ENCODE results near the gene FHAD1.
A peak's percentile ranks its signal among the peaks of the same experiment; 100 is the strongest.

Gene FHAD1

DNA sequence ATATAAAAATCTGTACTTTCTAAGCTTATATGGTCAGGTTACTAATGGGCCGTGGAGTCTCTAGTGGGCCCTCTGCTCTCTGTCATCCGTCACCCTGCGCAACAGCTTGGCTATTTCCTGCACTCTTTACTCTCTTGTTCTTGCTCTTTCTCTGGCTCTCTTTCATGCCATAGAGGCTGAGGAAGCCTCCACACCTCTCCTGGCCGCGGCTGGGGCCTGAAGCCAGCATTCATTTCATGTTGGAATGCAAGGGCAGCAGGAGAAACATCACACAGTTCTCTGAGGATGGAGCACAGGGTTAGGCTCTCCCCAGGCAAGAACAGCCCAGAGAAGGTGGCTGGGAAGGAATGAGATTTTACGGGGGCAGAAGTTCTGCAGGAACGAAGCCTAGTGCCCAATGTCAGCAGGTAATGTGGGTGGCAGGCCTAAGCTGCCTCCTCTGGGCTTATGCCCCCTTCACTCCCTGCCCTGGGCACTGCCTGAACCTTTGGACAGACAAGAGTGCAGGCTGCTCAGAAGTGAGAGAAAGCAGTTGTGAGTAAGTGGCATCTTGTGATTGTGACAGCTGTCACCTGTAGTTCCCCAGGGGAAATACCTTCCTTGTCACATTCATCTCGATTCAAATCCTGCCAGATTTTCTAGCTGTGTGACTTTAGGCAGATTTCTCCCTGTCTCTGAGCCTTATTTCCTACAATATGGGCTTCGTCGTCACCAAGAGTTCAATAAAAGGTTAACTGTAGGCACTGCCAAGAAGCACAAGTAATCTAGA is 3.6 kb upstream of the FHAD1 start:
- DNase-seq, result no peak
- in situ Hi-C loops (cut with MboI; ENCODE audit: low pct_unique_long_range_greater_than_20kb, low sequenced_read_pairs), result no loop called here

DNA sequence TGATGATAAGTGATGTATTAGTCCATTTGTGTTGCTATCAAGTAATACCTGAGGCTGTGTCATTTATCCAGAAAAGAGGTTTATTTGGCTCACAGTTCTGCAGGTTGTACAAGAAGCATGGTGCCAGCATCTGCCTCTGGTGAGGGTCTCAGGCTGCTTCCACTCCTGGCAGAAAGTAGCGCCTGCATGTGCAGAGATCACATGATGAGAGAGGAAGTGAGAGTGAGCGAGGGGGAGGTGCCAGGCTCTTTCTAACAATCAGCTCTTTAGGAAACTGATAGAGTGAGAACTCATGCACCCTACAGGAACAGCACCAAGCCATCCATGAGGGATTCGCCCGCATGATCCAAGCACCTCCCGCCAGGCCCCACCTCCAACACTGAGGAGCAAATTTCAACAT is 2.2 kb upstream of the FHAD1 start:
- peak; percentile 33 for DNase-seq
- in situ Hi-C loops (cut with MboI; ENCODE audit: low pct_unique_long_range_greater_than_20kb, low sequenced_read_pairs), result no loop called here

DNA sequence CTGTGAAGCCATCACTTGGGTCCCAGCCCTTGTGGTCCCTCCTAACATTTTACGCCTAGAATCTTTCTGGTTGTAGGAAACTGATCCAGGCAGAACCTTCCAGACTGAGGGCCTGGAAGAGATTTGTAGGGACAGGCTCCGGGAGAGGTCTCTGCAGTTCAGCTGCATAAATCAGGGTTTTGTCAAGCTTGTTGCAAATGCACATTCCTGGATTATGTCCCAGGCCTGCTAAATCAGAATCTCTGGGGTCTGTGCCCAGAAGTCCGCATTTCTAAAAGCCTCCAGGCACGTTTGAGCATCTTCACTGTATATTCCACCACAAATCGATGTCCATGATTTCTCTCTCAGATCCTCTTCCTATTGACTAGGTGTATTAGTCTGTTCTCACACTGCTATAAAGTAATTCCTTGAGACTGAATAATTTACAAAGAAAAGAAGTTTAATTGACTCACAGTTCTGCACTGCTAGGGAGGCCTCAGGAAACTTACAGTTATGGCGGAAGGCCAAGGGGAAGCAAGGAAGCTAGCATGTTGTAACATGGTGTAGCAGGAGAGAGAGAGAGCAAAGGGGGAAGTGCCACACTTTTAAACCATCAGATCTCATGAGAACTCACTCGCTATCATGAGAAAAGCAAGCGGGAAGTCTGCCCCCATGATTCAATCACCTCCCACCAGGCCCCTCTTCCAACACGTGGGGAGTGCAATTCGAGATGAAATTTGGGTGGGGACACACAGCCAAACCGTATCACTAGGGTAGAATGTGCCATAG is 1.2 kb upstream of the FHAD1 start:
- DNase-seq, result peak; percentile 84
- in situ Hi-C loops (cut with MboI; ENCODE audit: low pct_unique_long_range_greater_than_20kb, low sequenced_read_pairs), result no loop called here

DNA sequence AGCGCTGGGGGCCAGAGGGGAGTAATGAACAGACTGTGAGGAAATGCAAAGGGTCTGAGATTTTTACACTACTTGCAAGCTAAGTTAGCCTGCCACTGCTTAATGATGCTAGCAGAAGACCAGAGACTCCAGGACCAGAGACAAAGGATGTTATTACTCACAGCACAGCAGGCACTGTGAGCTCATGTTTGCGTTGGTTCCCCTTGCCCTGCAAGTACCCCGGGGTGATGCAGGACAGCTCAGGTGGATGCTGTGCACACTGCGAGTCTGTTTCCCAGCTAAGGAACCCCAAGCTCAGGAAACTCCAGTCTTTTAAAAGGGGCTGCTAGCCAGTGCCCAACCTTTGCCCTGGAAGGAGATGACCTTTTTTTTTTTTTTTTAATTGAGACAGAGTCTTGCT is 1.2 kb downstream of the FHAD1 start:
- in situ Hi-C loops (cut with MboI; ENCODE audit: low pct_unique_long_range_greater_than_20kb, low sequenced_read_pairs), result no loop called here
- DNase-seq, result no peak

DNA sequence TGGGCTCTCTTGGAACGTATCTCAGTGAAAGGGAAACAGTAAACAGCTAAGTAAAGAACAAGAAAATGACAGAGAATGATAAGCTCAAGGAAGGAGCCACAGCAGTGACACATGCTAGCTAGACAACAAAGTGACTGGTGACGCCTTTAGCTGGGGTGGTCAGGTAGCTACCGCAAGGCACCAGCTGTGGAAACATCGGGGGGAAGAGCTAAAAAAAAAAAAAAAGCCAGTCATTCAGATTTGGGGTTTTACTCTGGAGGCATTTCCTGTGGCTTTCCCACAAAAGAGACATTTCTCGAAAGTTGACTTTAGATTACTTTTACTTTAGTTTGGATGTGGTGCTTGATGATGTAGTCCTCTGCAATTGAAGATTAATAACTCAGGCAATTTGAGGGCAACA is 2.1 kb downstream of the FHAD1 start:
- in situ Hi-C loops (cut with MboI; ENCODE audit: low pct_unique_long_range_greater_than_20kb, low sequenced_read_pairs), result no loop called here
- peak; percentile 81 for DNase-seq

DNA sequence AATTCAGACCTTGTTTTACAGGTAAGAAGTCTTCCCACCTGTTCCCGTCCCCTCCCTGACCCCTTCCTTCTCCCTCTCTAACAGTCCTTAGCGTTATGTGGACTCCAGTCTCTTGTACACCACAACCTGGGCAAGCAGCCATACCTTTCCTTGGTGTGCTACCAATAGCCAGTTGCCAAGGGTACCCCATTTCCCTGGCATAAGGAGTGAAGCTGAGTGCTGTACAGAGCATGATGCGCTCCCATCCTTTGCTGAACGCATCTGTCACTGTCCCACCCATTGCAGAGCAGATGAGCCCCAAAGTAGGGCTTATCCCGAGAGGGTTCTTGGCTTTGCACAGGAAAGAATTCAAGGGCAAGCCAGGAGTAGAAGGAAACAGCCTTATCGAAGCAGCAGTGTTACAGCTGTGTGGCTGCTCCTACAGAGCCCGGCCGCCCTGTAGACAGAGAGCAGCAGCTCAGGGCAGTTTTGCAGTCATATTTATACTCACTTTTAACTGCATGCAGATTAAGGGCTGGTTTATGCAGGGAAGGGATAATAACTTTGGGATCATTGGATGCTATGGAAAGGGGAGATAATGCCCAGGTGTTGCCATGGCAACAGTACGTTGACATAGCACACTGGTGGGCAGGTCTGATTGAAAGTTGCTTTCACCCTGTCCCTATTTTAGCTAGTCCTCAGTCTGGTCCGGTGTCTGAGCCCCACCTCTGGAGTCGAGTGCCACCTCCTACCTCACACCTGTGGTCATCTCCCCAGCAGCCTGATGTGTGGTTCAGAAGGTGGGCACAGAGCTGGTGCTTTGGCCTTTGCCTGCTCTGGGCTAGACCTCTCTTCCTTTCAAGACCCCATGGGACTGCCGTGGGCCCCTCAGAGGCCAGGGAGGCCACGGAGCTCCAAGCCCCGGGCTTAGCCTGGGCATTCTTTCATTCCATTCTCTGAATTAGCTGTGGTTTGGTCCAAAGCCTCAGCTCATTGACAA is 5.1 kb downstream of the FHAD1 start:
- DNase-seq, result no peak
- in situ Hi-C loops (cut with MboI; ENCODE audit: low pct_unique_long_range_greater_than_20kb, low sequenced_read_pairs), result no loop called here

DNA sequence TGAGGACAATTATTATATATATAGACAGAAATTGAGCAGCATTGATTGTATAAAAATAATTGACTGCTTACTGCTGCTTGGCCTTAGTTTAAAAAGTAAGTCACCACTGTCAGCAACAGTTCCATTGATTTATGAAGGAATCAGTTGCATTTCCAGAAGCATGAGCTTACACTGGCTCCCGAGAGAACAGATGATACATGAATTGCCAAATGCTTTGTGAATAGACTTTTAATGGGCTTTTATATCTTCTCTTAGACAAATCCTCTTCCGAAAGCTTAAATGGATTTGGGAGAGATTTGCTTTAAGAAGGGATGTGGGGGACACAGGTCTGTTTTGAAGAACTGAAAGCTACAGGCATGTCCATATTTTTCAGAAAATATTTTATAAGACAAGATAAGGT is 7.5 kb downstream of the FHAD1 start:
- DNase-seq, result no peak
- in situ Hi-C loops (cut with MboI; ENCODE audit: low pct_unique_long_range_greater_than_20kb, low sequenced_read_pairs), result no loop called here

DNA sequence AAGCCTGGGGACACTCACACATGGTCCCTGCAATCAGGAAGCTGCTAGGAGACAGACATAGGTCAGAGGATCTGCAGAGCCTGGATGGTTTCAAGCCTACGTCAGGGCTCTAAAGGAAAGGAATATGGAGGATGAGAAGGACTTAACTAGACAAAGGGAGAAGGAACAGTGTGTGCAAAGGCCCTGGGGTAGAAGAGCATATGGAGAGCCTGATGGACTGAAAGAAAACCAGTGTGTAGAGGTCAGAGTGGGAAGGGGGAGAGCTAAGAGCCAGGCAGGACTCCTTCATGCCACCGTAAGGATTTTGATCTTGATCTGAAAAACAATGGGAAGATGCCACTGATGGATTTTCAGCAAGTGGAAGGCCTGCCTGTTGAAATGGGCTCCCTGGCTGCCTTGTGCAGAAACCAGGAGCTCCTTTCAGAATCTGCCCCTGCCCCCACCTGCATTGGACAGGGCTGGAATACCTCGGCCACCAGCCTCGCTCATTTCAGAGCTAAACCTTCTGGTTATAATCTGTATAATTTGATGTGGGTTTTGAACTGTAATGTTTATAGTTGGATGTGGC is 8.6 kb downstream of the FHAD1 start:
- no peak for DNase-seq
- in situ Hi-C loops (cut with MboI; ENCODE audit: low pct_unique_long_range_greater_than_20kb, low sequenced_read_pairs), result no loop called here

DNA sequence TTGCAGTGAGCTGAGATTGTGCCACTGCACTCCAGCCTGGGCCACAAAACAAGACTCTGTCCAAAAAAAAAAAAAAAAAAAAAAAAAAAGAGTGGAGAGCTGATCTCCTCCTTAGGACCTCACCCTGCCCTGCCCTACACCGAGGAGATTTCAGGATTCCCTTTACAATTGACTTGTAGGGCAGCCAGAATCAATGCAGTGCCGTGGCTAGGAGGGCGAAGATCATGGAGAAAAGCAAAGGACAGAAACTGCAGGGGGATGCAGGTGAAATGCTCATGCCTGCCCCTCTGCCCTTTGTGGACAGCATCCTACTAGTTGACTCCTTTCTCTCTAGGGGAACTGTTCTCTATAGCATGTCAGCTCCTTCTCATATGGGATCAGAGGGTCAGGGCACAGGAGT is 9.6 kb downstream of the FHAD1 start:
- DNase-seq, result no peak
- in situ Hi-C loops (cut with MboI; ENCODE audit: low pct_unique_long_range_greater_than_20kb, low sequenced_read_pairs), result no loop called here

DNA sequence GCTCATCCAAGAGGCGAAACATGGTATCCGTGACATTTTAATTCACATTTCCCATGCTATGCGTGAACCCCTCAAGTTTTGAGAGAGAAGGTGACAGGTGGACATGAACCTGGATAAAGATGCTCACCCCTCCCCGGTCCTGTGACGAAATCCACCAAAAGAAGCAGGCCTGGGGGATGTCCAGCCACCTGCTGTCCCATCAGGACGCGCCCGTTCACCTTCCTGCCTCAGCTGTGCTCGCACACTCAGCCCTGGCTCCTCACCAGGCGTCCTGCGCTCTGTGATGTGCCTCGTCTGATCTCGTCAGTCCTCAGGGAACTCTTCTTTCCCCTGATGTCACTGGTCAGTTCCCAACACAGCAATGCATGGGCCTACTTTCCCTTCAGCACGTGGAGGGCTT is 10.3 kb downstream of the FHAD1 start:
- no peak for DNase-seq
- in situ Hi-C loops (cut with MboI; ENCODE audit: low pct_unique_long_range_greater_than_20kb, low sequenced_read_pairs), result no loop called here

DNA sequence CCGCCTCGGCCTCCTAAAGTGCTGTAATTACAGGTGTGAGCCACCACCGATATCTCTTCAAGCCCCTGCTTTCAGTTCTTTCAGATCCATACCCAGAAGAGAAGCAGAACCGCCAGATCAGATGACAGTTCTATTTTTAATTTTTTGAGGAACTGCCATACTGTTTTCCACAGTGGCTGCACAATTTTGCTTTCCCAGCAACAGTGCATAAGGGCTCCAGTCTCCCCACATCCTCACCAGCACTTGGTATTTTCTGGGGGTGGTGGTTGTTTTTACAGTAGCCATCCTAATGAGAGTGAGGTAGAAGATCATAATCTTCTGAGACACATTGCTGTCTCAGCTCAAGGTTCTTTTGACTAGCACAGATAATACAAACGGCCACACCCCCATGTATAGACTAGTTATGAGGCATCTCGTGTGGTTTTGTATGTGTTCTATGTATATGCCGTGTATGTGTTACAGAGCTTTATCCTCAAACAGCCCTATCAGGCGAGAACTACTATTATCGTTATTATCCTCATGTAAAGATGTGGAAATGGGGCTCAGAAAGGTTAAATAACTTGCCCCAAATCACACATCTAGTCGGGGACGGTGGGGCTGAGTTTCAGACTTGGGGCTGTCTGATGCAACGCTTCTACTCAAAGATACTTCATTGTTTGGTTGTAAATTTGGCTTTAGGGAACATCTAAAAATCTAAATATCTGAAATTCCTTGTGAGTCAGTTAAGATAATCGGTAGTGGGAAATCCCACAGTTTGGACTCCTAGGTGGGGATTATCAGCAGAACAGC is 12.0 kb downstream of the FHAD1 start:
- DNase-seq, result peak; percentile 76
- in situ Hi-C loops (cut with MboI; ENCODE audit: low pct_unique_long_range_greater_than_20kb, low sequenced_read_pairs), result no loop called here

DNA sequence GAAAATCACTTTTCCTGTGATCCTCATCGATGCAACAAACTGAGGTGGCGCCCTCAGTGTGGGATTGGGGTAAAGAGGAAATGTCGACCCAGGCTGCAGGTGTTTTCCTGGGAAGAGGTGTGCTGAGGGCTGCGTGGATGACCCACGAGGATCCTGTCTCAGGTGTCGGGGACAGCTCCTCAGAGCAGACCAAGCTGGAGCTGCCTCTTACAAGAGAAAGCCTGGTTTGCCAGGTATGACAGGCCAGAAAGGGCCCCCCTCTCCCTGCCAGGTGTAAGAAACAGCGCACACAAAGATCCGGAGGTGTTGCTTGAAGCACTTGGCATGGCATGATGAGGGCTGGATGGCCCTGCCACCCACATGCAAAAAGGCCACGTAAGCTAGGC is 12.6 kb downstream of the FHAD1 start:
- no peak for DNase-seq
- in situ Hi-C loops (cut with MboI; ENCODE audit: low pct_unique_long_range_greater_than_20kb, low sequenced_read_pairs), result no loop called here

DNA sequence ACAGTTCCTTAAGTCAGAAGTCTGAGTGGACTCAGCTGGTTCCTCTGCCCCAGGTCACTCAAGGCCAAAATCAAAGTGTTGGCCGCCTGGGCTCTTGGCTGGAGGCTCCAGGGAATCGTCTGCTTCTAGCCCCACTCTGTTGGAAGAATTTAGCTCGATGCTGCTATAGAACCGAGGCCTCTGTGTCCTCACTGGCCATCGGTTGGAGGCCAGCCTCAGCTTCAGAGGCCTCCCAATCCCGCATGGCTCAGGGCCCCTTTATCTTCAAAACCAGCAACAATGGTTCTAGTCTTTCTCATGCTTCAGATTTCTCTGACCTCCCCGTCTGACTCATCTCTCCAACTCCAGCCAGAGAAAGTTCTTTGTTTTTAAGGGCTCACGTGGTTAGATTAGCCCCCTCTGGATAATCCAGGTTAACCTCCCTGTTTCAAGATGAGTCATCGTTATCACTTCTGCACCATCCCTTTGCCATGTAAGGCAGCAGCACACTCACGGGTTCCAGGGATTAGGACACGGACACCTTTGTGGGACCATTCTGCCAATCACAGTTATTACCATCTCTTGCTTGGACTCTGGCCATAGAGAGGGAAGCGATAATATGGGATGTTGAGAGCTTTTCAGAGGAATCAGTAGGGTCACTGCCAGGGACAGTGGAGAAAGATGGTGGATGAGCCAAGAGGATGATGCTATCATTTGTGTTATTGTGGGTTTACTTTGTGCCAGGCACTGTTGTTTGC is 13.6 kb downstream of the FHAD1 start:
- DNase-seq, result no peak
- in situ Hi-C loops (cut with MboI; ENCODE audit: low pct_unique_long_range_greater_than_20kb, low sequenced_read_pairs), result no loop called here

DNA sequence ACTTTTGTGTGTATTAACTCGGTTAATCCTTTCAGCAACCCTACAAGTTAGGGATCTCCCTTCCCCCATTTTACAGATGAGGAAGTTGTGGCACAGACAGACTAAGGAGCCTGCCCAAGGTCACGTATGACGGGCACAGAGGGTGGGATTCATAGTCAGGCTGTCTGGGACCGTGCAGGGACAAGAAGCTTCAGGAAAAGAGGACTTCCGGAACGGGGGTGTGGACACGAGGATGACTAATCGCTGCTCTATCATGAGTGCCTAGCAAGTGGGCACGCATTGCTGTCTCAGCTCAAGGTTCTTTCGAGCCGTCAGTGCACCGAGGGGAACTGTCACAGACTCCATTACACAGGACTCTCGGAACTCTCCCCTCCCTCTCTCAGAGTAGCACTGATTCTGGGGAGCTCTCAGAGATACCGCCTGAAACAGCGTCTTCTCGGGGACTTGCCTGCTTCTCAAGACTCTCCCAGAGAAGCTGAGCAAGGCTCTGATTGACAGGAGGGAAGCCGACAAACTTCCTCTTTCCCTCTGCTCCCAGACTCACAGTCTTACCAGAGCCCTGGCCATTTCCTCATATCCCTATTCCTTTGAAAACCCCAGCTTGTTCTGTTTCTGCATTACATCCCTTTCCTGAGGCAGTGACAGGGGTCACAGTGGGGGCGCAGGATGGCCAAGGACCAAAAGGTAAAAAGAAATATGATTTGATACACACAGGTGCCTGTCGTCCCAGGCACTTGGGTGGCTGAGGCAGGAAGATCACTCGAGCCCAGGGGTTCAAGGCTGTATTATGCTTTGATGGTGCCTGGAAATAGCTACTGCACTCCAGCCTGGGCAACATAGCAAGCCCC is 14.4 kb downstream of the FHAD1 start:
- peak; percentile 89 for DNase-seq
- in situ Hi-C loops (cut with MboI; ENCODE audit: low pct_unique_long_range_greater_than_20kb, low sequenced_read_pairs), result no loop called here

DNA sequence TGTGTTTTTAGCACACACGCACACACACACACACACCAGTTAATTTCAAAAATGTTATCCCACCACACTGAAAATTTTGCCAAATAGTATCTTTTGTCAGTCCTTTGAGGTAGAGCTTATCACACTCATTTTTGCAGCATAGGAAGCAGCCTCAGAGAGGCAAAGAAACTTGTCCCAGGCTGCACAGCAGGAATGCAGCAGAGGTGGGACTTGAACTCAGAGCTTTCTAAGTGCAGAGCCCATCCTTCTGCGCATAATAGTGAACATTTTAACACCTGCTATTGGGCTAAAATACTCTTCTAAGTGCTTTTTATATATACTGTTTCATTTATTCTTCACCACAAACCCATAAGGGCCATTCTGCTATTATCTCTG is 15.0 kb downstream of the FHAD1 start:
- no peak for DNase-seq
- in situ Hi-C loops (cut with MboI; ENCODE audit: low pct_unique_long_range_greater_than_20kb, low sequenced_read_pairs), result no loop called here

DNA sequence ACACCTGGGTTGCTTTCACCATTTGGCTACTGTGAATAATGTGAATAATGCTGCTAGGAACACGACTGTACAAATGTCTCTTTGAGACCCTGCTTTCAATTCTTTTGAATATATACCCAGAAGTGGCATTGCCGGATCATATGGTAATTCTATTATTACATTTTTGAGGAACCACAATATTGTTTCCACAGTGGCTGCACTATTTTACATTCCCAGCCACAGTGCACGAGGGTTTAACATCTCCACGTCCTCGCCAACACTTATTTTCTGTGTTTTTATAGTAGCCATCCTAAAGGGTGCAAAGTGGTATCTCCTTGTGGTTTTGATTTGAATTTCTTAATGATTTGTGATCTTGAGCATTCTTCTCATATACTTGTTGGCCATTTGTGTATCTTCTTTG is 15.7 kb downstream of the FHAD1 start:
- DNase-seq, result no peak
- in situ Hi-C loops (cut with MboI; ENCODE audit: low pct_unique_long_range_greater_than_20kb, low sequenced_read_pairs), result no loop called here

DNA sequence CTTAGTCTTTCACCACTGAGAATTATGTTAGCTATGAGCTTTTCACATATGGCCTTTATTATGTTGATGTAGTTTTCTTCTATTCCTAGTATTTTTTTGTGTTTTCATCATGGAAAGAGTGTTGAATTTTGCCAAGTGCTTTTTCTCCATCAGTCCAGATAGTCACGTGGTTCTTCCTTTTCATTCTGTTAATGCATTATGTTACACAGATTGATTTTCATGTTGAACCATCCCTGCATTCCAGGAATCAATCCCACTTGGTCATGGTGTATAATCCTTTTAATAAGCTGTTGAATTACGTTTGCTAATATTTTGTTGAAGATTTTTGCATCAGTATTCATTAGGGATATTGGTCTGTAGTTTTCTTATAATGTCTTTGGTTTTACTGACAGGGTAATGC is 17.7 kb downstream of the FHAD1 start:
- in situ Hi-C loops (cut with MboI; ENCODE audit: low pct_unique_long_range_greater_than_20kb, low sequenced_read_pairs), result no loop called here
- DNase-seq, result no peak

All from KBM-7 (cell line).